ENCODE data around the gene NFASC. TPM values are rescaled to one million over a fixed set of nuclear protein-coding genes. Genes with fewer than 3 reads are reported as not detected.

The NFASC gene
- total and polyA plus RNA-seq, 4 donors = 51.4 to 173 (median 113) TPM

DNA sequence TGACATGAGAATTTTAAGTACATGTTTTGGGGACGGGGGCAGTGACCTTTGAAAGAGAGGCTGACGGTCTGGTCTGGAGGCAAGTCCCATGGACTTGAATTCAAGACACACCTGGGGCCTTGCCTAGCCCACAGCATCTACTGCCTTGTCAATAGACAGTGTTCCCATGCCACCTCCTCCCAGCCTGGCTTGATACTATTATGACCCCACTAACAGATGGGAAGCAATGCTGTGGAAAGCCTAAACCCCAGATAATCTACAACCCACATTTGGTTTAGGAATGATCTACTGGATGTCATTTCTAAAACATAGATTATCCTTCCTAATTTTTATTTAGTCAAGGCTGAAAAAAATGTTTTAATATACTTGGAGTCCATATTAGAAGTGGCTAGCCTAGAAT, 17.8 kb upstream of the NFASC start:
- no peak for DNase-seq (ENCODE audit: low read depth in 4 of 6, low spot score in 6 of 6)
- H3K4me1 ChIP-seq (ENCODE audit: control insufficient read depth, insufficient read depth, low read length) = peaks cover 12% of the 10 kb centered on the region
- no peaks in the 10 kb centered on the region for H3K9me3 ChIP-seq (ENCODE audit: control insufficient read depth, insufficient read depth, low read length)
- H3K27me3 ChIP-seq (ENCODE audit: control insufficient read depth, insufficient read depth, low read length) = no peaks in the 10 kb centered on the region
- no peaks in the 10 kb centered on the region for H3K36me3 ChIP-seq (ENCODE audit: control insufficient read depth, insufficient read depth, low read length)
- no peak overlapping the region for H3K27ac ChIP-seq (ENCODE audit: low read depth, low read length)
- H3K4me3 ChIP-seq (ENCODE audit: low read depth, low read length) = no peak overlapping the region
- WGBS (ENCODE audit: insufficient coverage) = 89% methylated on average over 2 of the region's 2 CpGs

GRCh38 chr1:204853436-204853835, 17.2 kb upstream of the NFASC start:
- Histone ChIP-seq H3K4me1 (ENCODE audit: control insufficient read depth, insufficient read depth, low read length) (peaks cover 17% of the 10 kb centered on the region), H3K4me3 (ENCODE audit: low read depth, low read length) (no peak overlapping the region), H3K36me3 (ENCODE audit: control insufficient read depth, insufficient read depth, low read length) (no peaks in the 10 kb centered on the region), H3K27ac (ENCODE audit: low read depth, low read length) (no peak overlapping the region), H3K27me3 (ENCODE audit: control insufficient read depth, insufficient read depth, low read length) (no peaks in the 10 kb centered on the region), H3K9me3 (ENCODE audit: control insufficient read depth, insufficient read depth, low read length) (no peaks in the 10 kb centered on the region)
- no CpG with 5 or more reads among the region's 1 CpG for WGBS (ENCODE audit: insufficient coverage)
- peak in 1 of 6 donors; percentile 86 for DNase-seq (ENCODE audit: low read depth in 4 of 6, low spot score in 6 of 6)

DNA sequence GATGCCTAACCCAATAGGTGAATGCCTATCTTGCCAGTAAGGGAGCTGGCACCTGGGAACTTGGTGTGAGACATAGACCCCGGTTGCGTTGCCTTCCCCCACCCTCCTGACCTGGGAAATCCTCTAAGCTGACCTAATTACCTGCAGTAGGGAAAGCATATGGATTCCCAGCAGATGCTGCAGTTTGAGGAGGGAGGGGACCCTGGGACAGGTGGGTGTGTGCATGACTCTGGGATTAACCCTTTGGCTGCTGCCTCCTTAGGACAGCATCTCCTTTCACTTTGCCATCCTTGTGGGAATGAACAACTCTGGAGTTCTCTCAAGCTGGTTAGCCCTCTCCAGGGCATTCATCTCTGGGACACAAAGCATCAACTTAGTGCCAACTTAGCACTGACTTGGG, 16.4 kb upstream of the NFASC start:
- WGBS (ENCODE audit: insufficient coverage) = no CpG with 5 or more reads among the region's 2 CpGs

DNA sequence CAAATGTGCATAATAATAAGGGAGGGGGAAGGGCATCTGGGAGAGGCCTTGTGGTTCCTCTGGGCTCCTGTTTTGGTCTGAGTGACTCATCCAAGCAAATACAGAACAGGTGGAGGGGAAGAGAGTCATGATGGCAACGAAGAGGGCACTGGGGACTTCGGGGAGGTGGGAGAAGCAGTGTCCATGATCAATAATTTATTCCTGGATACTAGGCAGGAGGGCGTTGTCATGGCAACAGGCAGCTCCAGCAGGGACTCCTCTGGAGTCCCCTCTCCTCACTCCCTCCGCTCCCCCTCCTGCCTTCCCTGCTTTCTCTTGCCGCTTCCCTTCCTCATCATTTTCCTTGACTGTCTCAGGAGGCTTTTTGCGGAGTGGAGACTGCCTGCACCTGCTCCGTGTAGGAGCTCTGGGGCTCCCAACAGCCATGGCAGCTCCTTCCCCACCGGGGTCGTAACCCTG, 12.3 kb upstream of the NFASC start:
- peak in 3 of 6 donors; percentile 36 to 96 (median 67) for DNase-seq (ENCODE audit: low read depth in 4 of 6, low spot score in 6 of 6)
- Histone ChIP-seq H3K9me3 (ENCODE audit: control insufficient read depth, insufficient read depth, low read length) (no peaks in the 10 kb centered on the region), H3K4me3 (ENCODE audit: low read depth, low read length) (no peak overlapping the region), H3K27ac (ENCODE audit: low read depth, low read length) (no peak overlapping the region), H3K4me1 (ENCODE audit: control insufficient read depth, insufficient read depth, low read length) (peaks cover 32% of the 10 kb centered on the region), H3K27me3 (ENCODE audit: control insufficient read depth, insufficient read depth, low read length) (no peaks in the 10 kb centered on the region), H3K36me3 (ENCODE audit: control insufficient read depth, insufficient read depth, low read length) (no peaks in the 10 kb centered on the region)
- 10% methylated on average over 8 of the region's 9 CpGs for WGBS (ENCODE audit: insufficient coverage)

More for the DNA sequence above, 16.4 kb upstream of the NFASC start:
- H3K4me3 ChIP-seq (ENCODE audit: low read depth, low read length) = no peak overlapping the region
- peaks cover 26% of the 10 kb centered on the region for H3K4me1 ChIP-seq (ENCODE audit: control insufficient read depth, insufficient read depth, low read length)
- H3K27me3 ChIP-seq (ENCODE audit: control insufficient read depth, insufficient read depth, low read length) = no peaks in the 10 kb centered on the region
- DNase-seq (ENCODE audit: low read depth in 4 of 6, low spot score in 6 of 6) = no peak
- H3K36me3 ChIP-seq (ENCODE audit: control insufficient read depth, insufficient read depth, low read length) = no peaks in the 10 kb centered on the region
- no peak overlapping the region for H3K27ac ChIP-seq (ENCODE audit: low read depth, low read length)
- no peaks in the 10 kb centered on the region for H3K9me3 ChIP-seq (ENCODE audit: control insufficient read depth, insufficient read depth, low read length)

DNA sequence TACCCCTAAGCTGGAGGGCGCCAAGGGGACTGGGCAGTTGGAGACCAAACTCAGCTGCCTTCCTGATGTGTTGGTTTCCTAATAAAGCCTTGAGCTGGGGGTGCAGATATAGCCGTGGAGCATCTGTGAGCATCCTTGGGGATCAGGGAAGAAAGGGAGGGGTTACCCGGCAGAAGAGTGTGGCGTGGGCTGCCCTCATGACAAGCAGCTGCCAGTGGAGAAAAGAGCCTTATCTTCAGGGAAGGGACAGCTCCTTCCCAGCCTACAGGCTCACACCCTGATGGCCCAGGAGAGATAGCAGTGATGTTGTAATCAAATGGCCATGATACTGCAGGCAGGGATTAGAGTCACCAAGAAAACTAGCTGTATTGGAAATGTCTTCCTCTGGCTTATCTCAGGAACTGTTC, 10.8 kb upstream of the NFASC start:
- H3K9me3 ChIP-seq (ENCODE audit: control insufficient read depth, insufficient read depth, low read length) = no peaks in the 10 kb centered on the region
- no peaks in the 10 kb centered on the region for H3K27me3 ChIP-seq (ENCODE audit: control insufficient read depth, insufficient read depth, low read length)
- H3K4me1 ChIP-seq (ENCODE audit: control insufficient read depth, insufficient read depth, low read length) = peaks cover 23% of the 10 kb centered on the region
- no peaks in the 10 kb centered on the region for H3K36me3 ChIP-seq (ENCODE audit: control insufficient read depth, insufficient read depth, low read length)
- DNase-seq (ENCODE audit: low read depth in 4 of 6, low spot score in 6 of 6) = peak in 1 of 6 donors; percentile 60
- no peak overlapping the region for H3K4me3 ChIP-seq (ENCODE audit: low read depth, low read length)
- 75% methylated on average over 2 of the region's 4 CpGs for WGBS (ENCODE audit: insufficient coverage)
- H3K27ac ChIP-seq (ENCODE audit: low read depth, low read length) = no peak overlapping the region

DNA sequence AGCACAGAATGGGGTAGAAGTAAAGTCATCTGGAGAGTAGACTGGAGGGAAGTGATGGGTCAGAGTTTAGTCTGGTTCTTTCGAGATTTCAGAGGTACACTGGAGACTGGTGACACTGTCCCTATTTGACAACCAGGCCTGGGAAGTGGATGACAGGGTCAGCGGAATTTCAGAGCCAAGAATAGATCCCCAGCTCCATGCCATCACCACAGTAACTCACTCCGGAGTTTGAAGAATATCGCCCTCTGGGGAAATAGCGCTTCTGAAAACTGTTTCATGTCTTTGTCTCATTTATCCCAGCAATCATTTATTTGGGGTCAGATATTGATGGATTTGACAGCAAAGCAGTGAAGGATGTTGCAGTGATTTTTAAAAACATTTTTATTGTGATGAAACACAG, 7.6 kb upstream of the NFASC start:
- Histone ChIP-seq H3K9me3 (ENCODE audit: control insufficient read depth, insufficient read depth, low read length) (no peaks in the 10 kb centered on the region), H3K27me3 (ENCODE audit: control insufficient read depth, insufficient read depth, low read length) (no peaks in the 10 kb centered on the region), H3K36me3 (ENCODE audit: control insufficient read depth, insufficient read depth, low read length) (no peaks in the 10 kb centered on the region), H3K4me1 (ENCODE audit: control insufficient read depth, insufficient read depth, low read length) (peaks cover 28% of the 10 kb centered on the region), H3K4me3 (ENCODE audit: low read depth, low read length) (no peak overlapping the region), H3K27ac (ENCODE audit: low read depth, low read length) (no peak overlapping the region)
- DNase-seq (ENCODE audit: low read depth in 4 of 6, low spot score in 6 of 6) = no peak
- WGBS (ENCODE audit: insufficient coverage) = 60% methylated on average over 1 of the region's 5 CpGs

GRCh38 chr1:204863730-204864129, 6.9 kb upstream of the NFASC start:
- 93% methylated on average over 2 of the region's 4 CpGs for WGBS (ENCODE audit: insufficient coverage)
- Histone ChIP-seq H3K4me3 (ENCODE audit: low read depth, low read length) (no peak overlapping the region), H3K27ac (ENCODE audit: low read depth, low read length) (no peak overlapping the region), H3K9me3 (ENCODE audit: control insufficient read depth, insufficient read depth, low read length) (no peaks in the 10 kb centered on the region), H3K27me3 (ENCODE audit: control insufficient read depth, insufficient read depth, low read length) (no peaks in the 10 kb centered on the region), H3K36me3 (ENCODE audit: control insufficient read depth, insufficient read depth, low read length) (no peaks in the 10 kb centered on the region), H3K4me1 (ENCODE audit: control insufficient read depth, insufficient read depth, low read length) (peaks cover 28% of the 10 kb centered on the region)
- no peak for DNase-seq (ENCODE audit: low read depth in 4 of 6, low spot score in 6 of 6)

DNA sequence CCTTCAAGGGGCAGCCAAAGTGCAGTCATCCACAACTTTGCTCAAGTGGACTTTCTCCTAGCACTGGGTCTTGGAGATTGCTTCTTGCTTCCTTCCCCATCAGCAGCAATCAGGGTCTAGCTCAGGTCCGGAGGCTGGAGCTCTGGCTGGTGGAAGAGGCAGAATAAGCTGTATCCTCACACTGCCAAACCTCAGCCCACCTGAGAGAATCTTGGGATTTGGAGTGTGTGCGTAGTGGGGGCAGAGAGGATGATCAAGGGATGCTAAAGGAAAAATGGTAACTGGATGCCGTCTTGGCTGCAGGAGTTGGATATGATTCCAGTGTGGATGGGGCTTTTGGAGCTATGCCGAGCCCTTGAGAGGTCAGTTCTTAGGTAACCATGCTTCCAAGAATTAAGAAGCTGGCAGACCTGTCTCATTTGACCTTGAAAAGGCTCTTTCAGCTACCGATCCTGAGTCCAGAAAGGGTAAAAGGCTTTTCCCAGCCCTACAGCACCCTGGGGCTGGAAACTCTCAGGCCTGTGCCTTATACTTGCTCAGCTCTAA, 4.5 kb upstream of the NFASC start:
- Histone ChIP-seq H3K36me3 (ENCODE audit: control insufficient read depth, insufficient read depth, low read length) (no peaks in the 10 kb centered on the region), H3K27ac (ENCODE audit: low read depth, low read length) (no peak overlapping the region), H3K4me1 (ENCODE audit: control insufficient read depth, insufficient read depth, low read length) (peaks cover 30% of the 10 kb centered on the region), H3K27me3 (ENCODE audit: control insufficient read depth, insufficient read depth, low read length) (no peaks in the 10 kb centered on the region), H3K9me3 (ENCODE audit: control insufficient read depth, insufficient read depth, low read length) (no peaks in the 10 kb centered on the region), H3K4me3 (ENCODE audit: low read depth, low read length) (no peak overlapping the region)
- 67% methylated on average over 4 of the region's 5 CpGs for WGBS (ENCODE audit: insufficient coverage)
- DNase-seq (ENCODE audit: low read depth in 4 of 6, low spot score in 6 of 6) = no peak

- H3K9me3 ChIP-seq (ENCODE audit: control insufficient read depth, insufficient read depth, low read length) = no peaks in the 10 kb centered on the region
- WGBS (ENCODE audit: insufficient coverage) = 71% methylated on average over 2 of the region's 2 CpGs
- H3K27me3 ChIP-seq (ENCODE audit: control insufficient read depth, insufficient read depth, low read length) = no peaks in the 10 kb centered on the region
- H3K4me3 ChIP-seq (ENCODE audit: low read depth, low read length) = no peak overlapping the region
- peaks cover 2% of the 10 kb centered on the region for H3K36me3 ChIP-seq (ENCODE audit: control insufficient read depth, insufficient read depth, low read length)
- H3K4me1 ChIP-seq (ENCODE audit: control insufficient read depth, insufficient read depth, low read length) = peaks cover 39% of the 10 kb centered on the region
- no peak overlapping the region for H3K27ac ChIP-seq (ENCODE audit: low read depth, low read length)
- no peak for DNase-seq (ENCODE audit: low read depth in 4 of 6, low spot score in 6 of 6)
Observed at GRCh38 chr1:204867203-204867602, 3.5 kb upstream of the NFASC start.

DNA sequence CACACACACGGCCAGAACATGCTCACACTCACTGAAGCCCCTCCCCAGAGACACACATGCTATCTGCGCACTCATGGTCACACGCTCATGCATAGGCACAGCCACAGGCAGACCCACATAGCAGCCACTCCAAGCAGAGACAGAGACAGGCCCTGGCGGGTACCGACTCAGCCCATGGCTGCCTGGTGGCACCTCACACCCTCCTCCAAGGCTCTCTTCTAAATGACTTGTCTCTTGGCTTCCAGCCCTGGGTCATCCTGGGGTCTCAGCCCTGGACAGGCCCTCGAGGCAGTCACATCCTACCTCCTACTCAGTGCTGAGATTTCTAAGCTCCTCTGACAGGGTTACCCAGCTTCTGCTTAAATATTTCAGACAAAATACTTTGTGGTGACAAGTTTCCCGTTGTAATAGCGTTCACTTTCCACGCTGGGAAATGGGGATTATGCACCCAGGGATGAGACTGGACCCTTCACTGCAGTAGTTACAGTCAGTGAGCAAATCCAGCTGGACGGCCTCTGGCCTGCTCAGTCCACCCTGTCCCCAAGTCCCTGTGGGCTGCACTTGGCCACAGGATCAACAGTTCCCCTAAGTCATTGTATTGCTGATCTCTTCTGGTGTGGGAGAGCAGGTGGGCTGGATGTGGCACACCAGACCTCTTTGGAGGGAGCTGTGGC, 2.9 kb upstream of the NFASC start:
- Histone ChIP-seq H3K36me3 (ENCODE audit: control insufficient read depth, insufficient read depth, low read length) (peaks cover 5% of the 10 kb centered on the region), H3K4me3 (ENCODE audit: low read depth, low read length) (no peak overlapping the region), H3K27me3 (ENCODE audit: control insufficient read depth, insufficient read depth, low read length) (no peaks in the 10 kb centered on the region), H3K4me1 (ENCODE audit: control insufficient read depth, insufficient read depth, low read length) (peaks cover 42% of the 10 kb centered on the region), H3K27ac (ENCODE audit: low read depth, low read length) (no peak overlapping the region), H3K9me3 (ENCODE audit: control insufficient read depth, insufficient read depth, low read length) (no peaks in the 10 kb centered on the region)
- WGBS (ENCODE audit: insufficient coverage) = 66% methylated on average over 10 of the region's 10 CpGs
- no peak for DNase-seq (ENCODE audit: low read depth in 4 of 6, low spot score in 6 of 6)

Measured in spinal cord (tissue), 10 donors.